Activated T-helper 1 cell treated with anti-CD3 and anti-CD28 coated beads, Interleukin-12 subunit alpha, Interleukin-12 subunit beta, Interleukin-2, Interleukin-4 antibody, amounts not matched to agents 30 ng/mL and 10 ng/mL and 1 ng/mL, durations not matched to agents 14 hours and 24 hours and 36 hours (primary cell): Measurements from ENCODE around the gene C6orf47. TPM values are rescaled to one million over a fixed set of nuclear protein-coding genes. Genes with fewer than 3 reads are reported as not detected.

Source experiments
- DNase-seq: peaks from one replicate; pipeline ENCODE4 v3.0.0; 2021; ENCODE audit warnings: low spot score
- H3K27ac Mint-ChIP-seq: one replicate; pipeline ENCODE4 v1.8.0; 2021; ENCODE audit warnings: mild to moderate bottlenecking, mixed read lengths
- H3K27me3 Mint-ChIP-seq: one replicate; pipeline ENCODE4 v1.8.0; 2022; ENCODE audit warnings: mild to moderate bottlenecking, moderate library complexity, mixed read lengths; ENCODE audit not compliant: insufficient read depth
- H3K36me3 Mint-ChIP-seq: one replicate; pipeline ENCODE4 v1.8.0; 2021; ENCODE audit warnings: low read depth, mixed read lengths
- H3K4me1 Mint-ChIP-seq: one replicate; pipeline ENCODE4 v1.8.0; 2021; ENCODE audit warnings: low read depth, mixed read lengths
- H3K4me3 Mint-ChIP-seq: one replicate; pipeline ENCODE4 v1.8.0; 2021; ENCODE audit warnings: mild to moderate bottlenecking, moderate library complexity, mixed read lengths
- H3K9me3 Mint-ChIP-seq: one replicate; pipeline ENCODE4 v1.8.0; 2021; ENCODE audit warnings: mixed read lengths
- intact Hi-C: fragments of 100-400 bp; cut with micrococcal nuclease; formaldehyde crosslinking; loops from one replicate; pipeline ENCODE4 v1.15.1; 2024
- total RNA-seq: library from RNA; stranded (reverse); gene quantifications from 2 replicates; pipeline ENCODE4 v1.2.3, GENCODE V29; 2022

C6orf47 gene
- total RNA-seq, 1 donor from 2014 or later, result 18.1 TPM

DNA sequence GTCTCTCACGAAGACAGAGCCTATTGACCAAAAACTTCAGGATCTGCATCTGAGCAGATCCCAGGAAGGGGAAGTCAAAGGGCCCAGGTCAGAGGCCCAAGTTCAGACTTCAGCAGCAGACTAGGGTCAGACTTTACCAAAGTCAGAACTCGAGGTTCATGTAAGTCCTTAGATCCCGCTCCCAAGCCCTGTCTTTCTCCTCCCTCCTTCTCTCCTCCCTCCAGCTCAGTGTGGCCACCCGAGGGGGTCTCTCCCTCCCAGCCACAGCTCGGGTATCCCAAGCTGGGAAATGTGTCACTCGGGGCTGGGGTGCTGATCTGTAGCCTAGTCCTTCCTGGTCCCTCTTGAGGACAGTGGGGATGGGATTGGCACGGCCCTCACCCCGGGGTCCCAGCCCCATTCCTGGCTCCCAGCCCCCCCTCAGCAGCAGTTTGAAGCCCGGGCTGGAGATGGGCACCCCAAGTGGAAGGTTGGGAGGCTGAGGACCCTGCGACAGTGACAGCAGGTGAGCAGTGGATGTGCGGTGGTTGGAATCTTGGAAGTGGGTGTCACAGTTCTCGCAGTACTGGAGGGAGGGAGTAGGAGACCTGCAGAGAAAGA, 1.6 kb upstream of the C6orf47 start:
- Mint-ChIP-seq H3K4me1 (peaks cover 84% of the 10 kb centered on the region), H3K36me3 (peaks cover 53% of the 10 kb centered on the region), H3K4me3 (peak overlapping the region; percentile 91), H3K27ac (no peak overlapping the region), H3K27me3 (no peaks in the 10 kb centered on the region), H3K9me3 (no peaks in the 10 kb centered on the region)
- DNase-seq, result no peak
- intact Hi-C loops, result loop anchor here (10.0 kb wide), 2 partner anchors 1313 to 1543 kb away; partner anchors contain the start of genes HSD17B8, RING1, RXRB and SLC39A7

- Mint-ChIP-seq H3K27ac (peak overlapping the region; percentile 80), H3K9me3 (no peaks in the 10 kb centered on the region), H3K4me3 (peak overlapping the region; percentile 91), H3K27me3 (no peaks in the 10 kb centered on the region), H3K36me3 (peaks cover 51% of the 10 kb centered on the region), H3K4me1 (peaks cover 79% of the 10 kb centered on the region)
- intact Hi-C loops, result loop anchor here (10.0 kb wide), 2 partner anchors 1313 to 1543 kb away; partner anchors contain the start of genes HSD17B8, RING1, RXRB and SLC39A7
- DNase-seq, result no peak
Observed at GRCh38 chr6:31661262-31662123, 915 bp upstream of the C6orf47 start.

DNA sequence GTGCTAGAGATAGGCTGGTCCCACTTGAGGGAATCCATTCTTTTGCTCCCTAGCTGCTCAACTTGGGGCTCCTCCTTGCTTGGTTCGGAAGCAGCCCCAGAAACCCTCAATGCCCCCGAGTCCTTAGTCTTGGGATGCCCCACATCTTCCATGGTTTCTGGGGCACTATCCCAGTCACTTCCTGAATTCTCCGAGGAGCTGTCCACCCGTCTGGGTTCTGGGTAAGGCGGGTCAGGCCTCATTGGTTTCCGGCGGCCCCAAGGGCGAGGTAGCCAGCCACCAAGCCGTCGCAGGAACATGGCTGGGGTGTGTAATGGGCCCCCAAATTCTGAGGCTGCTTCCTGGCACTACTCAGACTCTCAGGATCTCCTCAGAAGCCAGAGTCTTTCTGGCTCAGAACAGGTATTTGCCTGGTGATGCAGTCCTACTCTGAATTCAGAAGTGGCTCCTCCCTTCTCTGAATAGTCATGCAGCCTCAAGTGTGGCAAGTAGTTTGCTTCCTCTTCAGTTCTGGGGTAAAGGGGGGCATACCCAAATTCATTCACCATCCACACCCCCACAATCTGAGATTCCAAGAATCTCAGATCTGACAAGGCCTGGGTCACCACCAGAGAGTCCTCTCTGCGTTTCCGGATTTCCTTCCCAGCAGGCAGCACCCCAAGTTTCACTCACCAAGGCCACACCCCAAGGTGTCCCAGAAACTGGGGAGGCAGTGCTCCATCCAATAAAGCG, 763 bp downstream of the C6orf47 start:
- Mint-ChIP-seq H3K36me3 (peaks cover 55% of the 10 kb centered on the region), H3K27ac (peak overlapping the region; percentile 76), H3K9me3 (no peaks in the 10 kb centered on the region), H3K4me3 (peak overlapping the region; percentile 91), H3K27me3 (no peaks in the 10 kb centered on the region), H3K4me1 (peaks cover 85% of the 10 kb centered on the region)
- intact Hi-C loops, result loop anchor here (1.0 to 10.0 kb wide), 3 partner anchors 8 to 1545 kb away; partner anchors contain the start of genes BAG6, HSD17B8, RING1 and RXRB
- DNase-seq, result peak; percentile 36

DNA sequence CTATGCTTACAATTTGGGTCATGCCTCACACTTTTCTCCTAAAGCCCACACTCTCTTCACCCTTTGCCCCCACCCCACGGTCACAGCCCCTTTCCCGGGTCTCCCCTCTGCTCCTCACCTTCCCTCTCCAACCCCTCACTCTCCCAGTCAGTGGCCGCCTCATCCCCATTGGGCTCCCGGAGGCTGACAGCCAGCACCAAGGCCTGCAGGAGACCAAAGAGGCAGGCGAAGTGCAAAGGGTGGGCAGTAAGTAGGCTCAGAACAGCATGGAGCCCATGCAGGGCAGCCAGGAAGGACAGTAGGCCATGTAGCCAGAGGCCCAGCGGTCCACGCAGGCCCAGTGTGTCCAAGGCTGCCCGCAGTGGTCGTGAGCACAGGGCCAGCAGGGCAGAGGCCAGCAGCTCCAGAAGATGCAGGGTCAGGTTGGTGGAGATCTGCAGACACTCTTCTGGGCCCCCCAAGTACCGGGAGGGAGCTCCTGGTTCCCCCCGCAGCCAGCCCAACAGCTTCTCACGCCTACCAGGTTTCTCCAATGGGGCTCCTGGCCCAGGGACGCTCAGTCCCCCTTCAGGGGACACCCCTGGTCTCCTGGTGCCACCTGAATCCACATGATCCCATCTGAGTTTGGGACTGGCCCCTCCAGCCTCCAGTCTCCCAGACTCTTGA, 1.5 kb downstream of the C6orf47 start:
- Mint-ChIP-seq H3K27me3 (no peaks in the 10 kb centered on the region), H3K4me1 (peaks cover 78% of the 10 kb centered on the region), H3K9me3 (no peaks in the 10 kb centered on the region), H3K4me3 (peak overlapping the region; percentile 91), H3K36me3 (peaks cover 50% of the 10 kb centered on the region), H3K27ac (peak overlapping the region; percentile 76)
- DNase-seq, result no peak
- intact Hi-C loops, result no loop called here

DNA sequence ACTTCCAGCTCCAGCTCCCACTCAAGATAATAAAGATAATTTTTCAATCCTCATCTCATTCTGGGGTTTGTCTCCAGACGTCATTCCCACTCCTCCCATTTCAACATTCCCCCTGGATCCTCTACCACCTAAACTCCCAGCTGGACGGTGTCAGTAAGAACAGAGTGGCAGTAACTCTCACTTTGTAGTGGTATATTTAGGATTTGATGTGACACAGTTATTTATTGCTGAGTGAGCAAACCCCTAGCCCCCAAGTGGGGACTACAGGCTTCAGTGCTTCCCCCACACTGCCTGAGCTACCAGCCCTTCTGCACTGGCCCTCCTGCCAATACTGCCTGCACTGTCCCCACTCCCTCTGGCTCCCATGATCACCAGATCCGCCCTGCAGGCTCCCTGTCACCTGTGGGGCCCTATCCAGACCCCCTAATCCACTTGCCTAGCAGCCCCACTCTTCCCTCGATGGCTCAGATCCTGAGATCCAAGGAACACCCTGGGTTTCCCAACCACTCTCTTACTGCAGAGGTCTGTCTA, 2.4 kb downstream of the C6orf47 start:
- Mint-ChIP-seq H3K9me3 (no peaks in the 10 kb centered on the region), H3K4me1 (peaks cover 69% of the 10 kb centered on the region), H3K4me3 (peak overlapping the region; percentile 91), H3K36me3 (peaks cover 43% of the 10 kb centered on the region), H3K27me3 (no peaks in the 10 kb centered on the region), H3K27ac (peak overlapping the region; percentile 68)
- intact Hi-C loops, result no loop called here
- no peak for DNase-seq

GRCh38 chr6:31657406-31658157, 3.0 kb downstream of the C6orf47 start:
- peak overlapping the region; percentile 24 for H3K27ac Mint-ChIP-seq
- no peaks in the 10 kb centered on the region for H3K27me3 Mint-ChIP-seq
- peak overlapping the region; percentile 91 for H3K4me3 Mint-ChIP-seq
- H3K9me3 Mint-ChIP-seq, result no peaks in the 10 kb centered on the region
- H3K4me1 Mint-ChIP-seq, result peaks cover 66% of the 10 kb centered on the region
- peak; percentile 29 for DNase-seq
- H3K36me3 Mint-ChIP-seq, result peaks cover 38% of the 10 kb centered on the region
- intact Hi-C loops, result no loop called here

GRCh38 chr6:31655349-31656237, 5.0 kb downstream of the C6orf47 start, which contains the start of gene APOM:
TSS of gene APOM (plus strand) at chr6:31655894. CDS start at chr6:31655967, 73 bp downstream.
- Mint-ChIP-seq H3K4me1 (peaks cover 62% of the 10 kb centered on the region), H3K27me3 (no peaks in the 10 kb centered on the region), H3K27ac (peak within 1 kb of the TSS; percentile 62)

DNA sequence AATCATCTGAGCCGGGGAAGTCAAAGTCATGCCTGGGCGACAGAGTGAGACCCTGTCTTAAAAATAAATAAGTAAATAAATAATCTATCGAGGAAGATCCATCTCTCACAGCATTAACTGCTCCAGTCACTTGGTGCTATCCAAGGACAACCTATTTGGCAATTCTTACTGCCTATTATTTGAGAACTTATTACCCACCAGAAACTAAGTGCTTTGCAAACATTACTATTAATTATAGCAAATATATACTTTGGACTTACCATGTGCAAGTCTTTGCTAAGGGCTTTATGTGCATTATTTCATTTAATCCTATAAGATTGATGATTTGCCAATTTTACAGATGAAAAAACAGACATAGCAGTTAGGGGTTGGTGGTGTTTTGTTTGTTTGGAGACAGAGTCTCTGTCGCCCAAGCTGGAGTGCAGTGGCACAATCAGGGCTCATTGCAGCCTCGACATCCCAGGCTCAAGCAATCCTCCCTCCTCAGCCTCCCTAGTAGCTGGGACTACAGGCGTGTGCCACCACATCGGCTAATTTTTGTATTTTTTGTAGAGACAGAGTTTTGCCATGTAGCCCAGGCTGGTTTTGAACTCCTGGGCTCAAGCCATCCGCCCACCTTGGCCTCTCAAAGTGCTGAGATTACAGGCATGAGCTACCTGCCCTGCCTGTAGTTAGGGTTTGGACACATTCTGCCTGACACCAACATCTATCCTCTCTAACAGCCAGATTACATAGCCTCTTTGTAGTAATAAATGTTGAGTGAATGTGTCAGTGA, 5.8 kb downstream of the C6orf47 start:
- H3K4me1 Mint-ChIP-seq, result peaks cover 57% of the 10 kb centered on the region
- peak overlapping the region; percentile 15 for H3K4me3 Mint-ChIP-seq
- DNase-seq, result no peak
- no peaks in the 10 kb centered on the region for H3K27me3 Mint-ChIP-seq
- H3K9me3 Mint-ChIP-seq, result no peaks in the 10 kb centered on the region
- intact Hi-C loops, result loop anchor here (5.0 kb wide), 1 partner anchor 1188 kb away; the partner anchor contains the start of gene PSMB8
- H3K27ac Mint-ChIP-seq, result no peak overlapping the region
- H3K36me3 Mint-ChIP-seq, result peaks cover 31% of the 10 kb centered on the region

More at GRCh38 chr6:31655349-31656237, 5.0 kb downstream of the C6orf47 start, which contains the start of gene APOM:
- intact Hi-C loops, result no loop called here
- peaks cover 35% of the 10 kb centered on the region for H3K36me3 Mint-ChIP-seq
- H3K9me3 Mint-ChIP-seq, result no peaks in the 10 kb centered on the region
- H3K4me3 Mint-ChIP-seq, result no peak within 1 kb of the TSS
- no peak for DNase-seq

DNA sequence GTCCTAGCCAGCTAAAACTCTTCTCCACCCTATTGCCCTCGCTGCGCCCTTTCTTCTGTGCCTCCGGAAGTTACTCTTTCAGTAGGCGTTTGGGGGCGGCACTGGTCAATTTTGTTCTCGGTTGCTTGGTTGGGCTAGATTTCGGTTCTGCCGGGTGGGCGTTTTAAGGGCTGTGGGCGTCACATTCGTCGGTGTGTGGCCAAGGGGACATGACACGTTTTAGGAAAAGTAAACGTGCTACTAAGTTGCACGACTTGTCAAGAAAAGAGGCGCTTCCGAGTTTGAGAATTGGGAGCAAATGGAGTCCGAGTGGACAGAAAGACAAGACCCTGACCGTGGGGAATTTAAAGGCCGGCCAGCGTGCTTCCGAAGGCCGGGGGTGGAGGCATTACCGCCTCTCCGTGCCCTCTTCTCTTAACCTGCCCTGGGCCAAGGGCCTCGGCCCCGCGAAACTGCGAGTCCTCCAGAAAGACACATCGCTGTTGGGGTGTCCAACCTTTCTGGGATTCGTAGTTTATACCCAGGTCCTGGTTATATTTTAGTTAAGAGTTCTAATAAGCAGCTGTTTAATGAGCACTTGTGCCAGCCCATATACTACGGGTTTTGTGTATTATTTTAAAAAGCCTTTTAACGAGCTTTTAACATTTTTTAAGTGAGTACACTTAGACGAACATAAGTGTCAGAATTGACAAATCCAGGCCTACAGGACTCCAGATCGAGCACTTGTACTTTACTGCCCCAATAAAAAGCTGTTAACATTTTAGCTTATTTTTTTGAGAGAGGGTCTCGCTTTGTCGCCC, 7.5 kb downstream of the C6orf47 start:
- intact Hi-C loops, result loop anchor here (1.0 to 5.0 kb wide), 15 partner anchors 7 to 1189 kb away; partner anchors contain the start of genes ABHD16A, C6orf47, DDX39B and HSPA1B
- Mint-ChIP-seq H3K9me3 (no peaks in the 10 kb centered on the region), H3K36me3 (peaks cover 36% of the 10 kb centered on the region), H3K27me3 (no peaks in the 10 kb centered on the region), H3K4me3 (peak overlapping the region; percentile 93), H3K4me1 (peaks cover 48% of the 10 kb centered on the region), H3K27ac (peak overlapping the region; percentile 100)
- DNase-seq, result peak; percentile 81
